Non-pigmented ciliary epithelial cell (primary cell): ENCODE measurements around the gene SBSN.
"Not testable (repeated sequence)": the region's sequence is repeated elsewhere in the genome, so short reads cannot be mapped to it uniquely, and the experiment has no call there.

Experiments used
- DNase-seq: peaks from one replicate; pipeline ENCODE4 v3.0.0-alpha.2; 2010; ENCODE audit warnings: low read depth

SBSN gene

DNA sequence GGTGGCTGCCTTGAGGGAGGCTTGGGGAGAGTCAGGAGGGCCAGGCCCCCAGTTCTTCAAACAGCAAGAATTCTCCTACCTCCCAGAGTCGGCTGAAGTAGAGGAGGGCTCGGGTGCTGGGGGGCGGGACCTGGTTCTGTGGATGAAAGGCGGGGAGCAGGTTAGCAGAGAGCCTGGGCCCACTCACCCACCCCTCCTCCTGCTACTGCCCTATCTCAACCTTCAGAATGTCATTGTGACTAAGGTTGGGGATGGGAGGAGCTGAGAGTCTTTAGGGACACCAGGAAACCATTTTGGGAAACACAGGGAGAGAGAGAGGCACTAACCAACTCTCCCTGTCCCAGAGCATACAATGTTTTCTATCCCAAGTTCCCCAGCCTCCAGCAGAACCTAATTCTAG is 25.4 kb downstream of the SBSN start:
- no peak for DNase-seq

GRCh38 chr19:35501684-35502083 is 26.4 kb downstream of the SBSN start:
- DNase-seq: no peak

DNA sequence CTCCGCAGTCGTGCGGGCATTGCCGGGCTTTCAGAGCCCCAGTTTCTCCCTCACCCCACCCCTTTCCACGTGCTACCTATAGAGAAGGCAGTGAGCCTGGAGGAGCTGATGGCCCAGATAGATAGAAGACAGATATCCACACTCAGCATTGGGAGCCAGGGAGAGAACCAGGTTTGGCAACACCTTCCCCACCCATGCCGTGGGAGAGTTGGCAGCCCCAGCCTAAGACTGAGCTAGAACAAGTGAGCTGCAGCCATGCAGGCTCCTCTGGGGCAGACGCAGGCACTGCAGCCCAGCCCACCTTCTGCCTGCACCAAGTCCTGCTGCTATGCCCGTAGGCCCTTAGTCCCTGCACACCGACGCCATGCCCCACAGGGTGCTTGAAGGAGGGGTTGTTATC is 27.5 kb downstream of the SBSN start:
- no peak for DNase-seq

GRCh38 chr19:35498984-35499527 is 29.1 kb downstream of the SBSN start:
- DNase-seq: no peak

DNA sequence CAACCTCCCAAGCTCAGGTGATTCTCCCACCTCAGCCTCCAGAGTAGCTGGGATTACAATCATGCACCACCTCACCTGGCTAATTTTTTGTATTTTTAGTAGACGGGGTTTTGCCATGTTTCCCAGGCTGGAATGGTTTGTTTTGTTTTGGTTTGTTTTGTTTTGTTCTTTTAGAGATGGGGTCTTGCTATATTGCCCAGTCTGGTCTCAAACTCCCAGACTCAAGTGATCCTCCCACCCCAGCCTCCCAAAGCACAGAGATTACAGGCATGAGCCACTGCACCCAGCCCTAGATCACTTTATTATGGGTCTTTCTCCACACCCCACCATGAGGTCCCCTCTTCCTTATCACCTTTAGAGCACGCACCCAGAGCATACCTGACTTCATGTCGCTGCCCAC is 29.9 kb downstream of the SBSN start:
- no peak for DNase-seq

- no peak for DNase-seq
These were observed 30.7 kb downstream of the SBSN start for GRCh38 chr19:35497406-35497805.

DNA sequence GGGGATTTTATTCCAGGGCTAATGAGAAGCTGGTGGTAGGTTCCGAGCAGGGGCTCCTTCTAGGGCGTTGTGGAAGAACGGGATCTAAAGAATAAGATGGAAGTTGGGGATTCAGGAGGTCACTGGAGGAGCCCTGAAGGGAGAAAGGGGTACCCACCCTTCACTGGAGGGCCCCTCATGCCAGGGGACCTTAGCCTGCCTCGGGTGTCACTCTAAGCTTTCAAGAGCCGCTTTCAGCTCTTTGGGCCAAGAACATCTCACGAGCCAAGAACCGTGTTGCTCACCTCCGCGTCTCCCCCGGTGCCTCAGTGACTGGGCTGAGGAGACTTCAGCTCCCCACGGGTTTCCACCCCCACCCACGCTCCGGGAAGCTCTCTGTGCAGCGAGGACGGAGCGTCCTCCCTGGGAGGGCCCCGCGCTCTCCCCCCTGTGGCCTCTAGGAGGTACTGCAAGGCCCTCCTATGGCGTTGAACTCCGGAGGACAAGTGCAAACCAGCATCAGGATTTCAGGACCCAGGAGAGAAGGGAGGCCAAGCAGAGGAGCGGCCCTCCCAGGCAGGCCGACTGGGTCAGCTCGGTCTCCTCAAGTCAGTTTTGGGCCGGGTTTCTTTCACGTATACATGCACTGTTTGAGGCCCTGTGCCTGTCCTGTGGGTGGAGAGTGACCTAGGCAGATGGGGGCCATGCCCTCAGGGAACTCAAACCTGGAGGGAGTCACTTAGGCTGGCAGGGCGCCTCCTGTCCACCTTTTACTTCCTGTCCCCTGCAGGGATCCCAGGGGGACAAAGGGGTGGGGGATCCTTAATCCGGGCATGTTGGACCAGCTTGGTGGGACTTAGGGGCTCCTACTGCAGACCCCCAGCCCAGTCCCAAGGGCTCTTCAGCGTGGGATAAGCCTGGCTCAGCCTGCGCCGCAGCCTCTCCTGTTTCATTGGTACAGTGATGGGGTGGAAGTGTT is 32.7 kb downstream of the SBSN start:
- no peak for DNase-seq

DNA sequence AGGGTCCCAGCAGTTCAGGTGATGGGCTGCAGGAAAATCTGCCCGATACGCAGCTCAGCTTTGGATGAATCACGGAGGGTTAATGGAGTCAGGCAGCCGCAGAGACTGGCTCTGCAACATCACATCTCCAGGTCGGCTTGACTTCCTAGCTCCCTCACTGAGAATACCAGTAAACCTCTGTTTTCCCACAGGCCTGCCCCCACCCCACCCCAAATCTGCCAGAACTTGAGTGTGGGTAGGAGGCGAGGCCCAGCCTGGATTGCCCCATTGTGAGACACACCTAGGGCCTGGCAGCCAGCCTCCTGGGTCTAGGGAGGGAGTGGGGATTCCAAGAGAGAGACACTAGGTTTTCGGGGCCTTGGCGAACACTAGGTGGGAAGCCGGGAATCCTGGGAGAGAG is 34.1 kb downstream of the SBSN start:
- no peak for DNase-seq

DNA sequence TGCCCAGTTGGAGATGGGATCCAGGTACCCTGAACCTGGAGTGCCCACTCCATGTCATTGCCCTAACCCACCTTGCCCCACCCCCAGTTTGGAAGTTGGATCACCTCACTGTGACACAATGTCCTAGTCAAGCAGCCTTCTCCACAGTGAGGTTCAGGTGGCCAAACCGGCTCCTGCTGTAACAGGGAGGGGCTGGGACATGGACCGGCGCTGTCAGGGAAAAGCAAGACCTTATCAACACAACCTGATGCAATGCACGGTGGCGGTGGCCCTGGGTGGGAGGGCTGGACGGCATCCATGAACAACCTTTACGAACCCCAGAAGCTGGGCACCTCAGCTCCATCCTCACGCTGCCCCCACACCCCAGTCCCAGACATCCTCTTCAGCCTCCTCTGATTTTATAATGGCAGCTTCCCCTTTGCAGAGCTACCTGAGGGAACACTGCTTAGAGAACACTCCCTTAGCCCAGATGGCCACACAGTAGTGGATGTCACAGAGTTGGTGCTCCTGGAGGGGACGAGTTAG is 36.2 kb downstream of the SBSN start:
- DNase-seq: no peak

DNA sequence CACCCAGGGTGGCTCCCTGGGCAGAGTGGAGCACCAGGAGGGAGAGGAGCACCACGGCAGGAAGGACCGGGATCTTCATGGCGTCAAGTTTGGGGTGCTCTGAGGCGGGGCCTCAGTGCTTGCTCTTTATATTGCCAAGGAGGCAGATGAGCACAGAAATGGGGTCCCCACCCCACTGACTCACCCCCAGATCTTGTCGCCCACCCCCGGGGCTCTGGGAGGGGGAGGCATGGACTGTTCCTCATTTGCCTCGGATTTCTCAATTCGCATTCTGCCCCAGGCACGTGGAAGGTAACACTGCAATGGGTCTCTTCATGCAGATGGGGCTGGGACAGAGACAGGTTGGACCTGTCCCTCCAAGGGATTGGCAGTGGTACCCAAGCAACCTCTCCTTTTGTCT is 37.7 kb downstream of the SBSN start, which contains the start of gene KRTDAP:
KRTDAP (minus strand) TSS at position 101 of the 400 bp plus-strand sequence; CDS start at position 79, 22 bp downstream.
- DNase-seq: no peak

GRCh38 chr19:35488677-35489076 is 39.4 kb downstream of the SBSN start:
- no peak for DNase-seq

DNA sequence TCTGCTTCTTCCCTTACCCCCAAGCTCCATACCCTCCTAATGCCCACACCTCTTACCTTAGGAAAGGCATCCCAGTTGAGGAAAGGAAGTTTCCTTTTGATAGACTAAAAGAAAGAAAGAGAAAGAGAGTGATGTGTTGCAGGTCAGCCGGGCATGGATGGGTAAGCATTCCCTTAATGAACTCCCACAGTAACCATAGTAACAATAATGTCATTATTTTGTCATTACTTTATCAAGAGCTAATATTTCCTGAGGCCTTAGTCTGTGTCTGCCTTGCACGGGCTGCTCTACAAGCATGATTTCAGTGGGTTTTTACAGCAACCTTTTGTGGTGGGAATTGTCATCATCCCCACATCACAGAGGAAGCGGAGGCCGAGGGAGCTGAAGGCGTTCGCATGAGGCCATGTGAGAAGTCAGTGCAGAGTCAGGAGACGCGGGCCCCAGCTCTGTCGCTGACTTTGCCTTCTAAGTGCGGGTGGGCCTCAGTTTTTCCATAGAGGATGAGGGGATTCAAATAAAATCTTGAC is 40.4 kb downstream of the SBSN start:
- DNase-seq: no peak

DNA sequence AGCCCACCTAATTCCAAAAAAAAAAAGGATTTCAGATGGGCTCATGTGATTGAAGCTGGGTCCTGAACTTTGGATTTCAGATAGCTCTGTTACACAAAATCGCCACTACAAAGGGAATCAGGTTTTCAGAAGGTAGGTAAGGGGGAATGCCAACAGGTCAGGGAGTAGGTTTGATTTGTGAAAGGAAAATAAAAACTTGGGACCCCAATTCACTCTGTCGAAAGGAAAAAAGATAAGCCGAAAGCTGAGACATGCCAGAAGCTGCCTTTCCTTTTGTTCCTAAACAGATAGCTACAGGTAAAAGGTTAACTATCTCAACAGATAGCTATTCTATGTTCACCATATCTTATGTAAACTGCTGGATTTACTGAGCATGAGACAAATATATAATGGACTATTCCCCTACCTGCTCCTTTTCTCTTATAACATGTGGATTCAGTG is 41.8 kb downstream of the SBSN start:
- DNase-seq: no peak

DNA sequence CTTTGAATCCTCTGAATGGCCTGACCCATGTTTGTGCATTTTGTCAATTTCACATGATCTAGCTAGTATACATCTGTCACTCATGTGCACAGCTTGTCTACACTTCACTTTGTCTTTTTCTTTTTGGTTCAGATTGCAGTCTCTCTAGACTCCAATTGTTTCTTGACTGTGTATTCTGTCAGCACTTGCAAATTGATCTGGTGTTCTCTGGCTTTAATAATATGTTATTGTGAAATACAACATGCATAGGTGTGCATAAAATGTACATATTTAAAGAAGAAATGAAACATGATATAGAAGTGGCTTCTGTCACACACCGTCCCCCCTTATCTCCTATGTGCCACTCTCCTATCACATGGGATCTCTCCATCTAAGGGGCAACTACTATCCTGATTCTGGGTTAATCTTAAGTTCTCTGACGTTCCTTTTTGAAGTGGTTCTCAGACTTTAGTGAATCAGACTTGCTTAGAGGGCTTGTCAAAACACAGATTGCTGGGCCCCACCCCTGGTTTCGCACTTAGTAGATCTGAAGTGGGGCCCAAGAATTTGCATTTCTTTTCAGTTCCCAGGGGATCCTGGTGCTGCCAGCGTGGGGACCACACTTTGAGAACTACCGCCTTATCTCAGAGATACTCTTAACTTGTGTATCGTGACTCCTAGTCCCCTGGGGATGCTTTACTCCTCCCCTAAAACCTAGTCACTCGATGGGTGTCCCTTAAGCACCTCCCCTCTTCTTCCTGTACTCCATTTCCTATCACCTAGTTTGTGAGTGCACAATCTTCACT is 43.7 kb downstream of the SBSN start:
- no peak for DNase-seq

DNA sequence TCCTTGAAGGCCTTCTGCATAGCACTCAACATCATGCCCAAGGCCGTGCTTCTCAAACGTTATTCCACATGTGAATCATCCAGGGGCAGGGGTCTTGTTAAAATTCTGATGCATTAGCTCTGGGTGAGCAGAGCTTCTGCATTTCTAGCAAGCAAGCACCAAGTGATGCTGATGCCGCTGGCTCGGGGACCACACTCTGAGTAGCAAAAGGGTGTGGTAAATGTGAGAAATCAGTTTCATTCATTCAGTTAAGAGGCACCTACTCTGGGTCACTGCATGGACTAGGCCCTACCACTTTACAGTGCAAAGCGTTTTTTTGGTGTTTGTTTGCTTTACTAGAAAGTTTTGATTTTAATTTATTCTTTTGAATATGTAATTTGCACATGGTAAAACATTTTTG is 45.0 kb downstream of the SBSN start:
- DNase-seq: no peak

DNA sequence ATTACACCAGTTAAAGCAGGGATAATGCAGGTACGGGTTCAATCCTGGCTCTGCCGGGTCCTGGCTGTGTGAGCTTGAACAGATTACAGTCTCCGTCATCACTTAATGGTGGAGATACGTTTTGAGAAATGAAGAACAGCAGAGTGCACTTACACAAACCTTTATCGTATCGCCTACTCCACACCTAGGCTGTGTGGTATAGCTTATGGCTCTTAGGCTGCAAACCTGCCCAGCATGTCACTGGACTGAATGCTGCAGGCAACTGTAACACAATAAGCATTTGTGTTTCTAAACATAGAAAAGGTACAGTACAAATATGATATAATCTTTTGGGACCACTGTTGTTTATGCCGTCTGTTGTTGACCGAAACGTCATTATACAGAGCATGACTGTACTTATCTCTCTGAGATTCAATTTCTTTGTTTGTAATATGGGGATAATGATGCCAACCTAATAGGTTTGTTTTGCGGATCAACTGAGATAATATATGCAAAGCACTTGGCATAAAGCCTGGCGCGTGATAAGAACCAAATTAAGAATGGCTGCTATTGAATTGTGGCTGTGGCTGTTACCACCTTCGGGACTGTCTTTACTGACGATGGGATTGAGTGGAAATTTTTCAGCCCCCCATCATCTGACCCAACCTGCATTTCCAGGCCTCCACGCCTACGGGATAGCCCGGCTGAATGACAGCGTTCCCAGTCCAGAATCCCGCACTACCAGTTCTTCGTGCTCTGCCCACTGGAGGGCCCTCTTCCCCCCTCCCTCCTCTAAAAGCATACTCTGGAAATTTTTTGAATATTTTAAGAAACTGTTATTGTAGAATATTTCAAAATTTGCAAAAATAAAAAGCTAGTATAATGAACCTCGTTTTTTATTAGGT is 49.1 kb downstream of the SBSN start:
- no peak for DNase-seq

- no peak for DNase-seq
These were observed 52.0 kb downstream of the SBSN start for GRCh38 chr19:35476149-35476548.

DNA sequence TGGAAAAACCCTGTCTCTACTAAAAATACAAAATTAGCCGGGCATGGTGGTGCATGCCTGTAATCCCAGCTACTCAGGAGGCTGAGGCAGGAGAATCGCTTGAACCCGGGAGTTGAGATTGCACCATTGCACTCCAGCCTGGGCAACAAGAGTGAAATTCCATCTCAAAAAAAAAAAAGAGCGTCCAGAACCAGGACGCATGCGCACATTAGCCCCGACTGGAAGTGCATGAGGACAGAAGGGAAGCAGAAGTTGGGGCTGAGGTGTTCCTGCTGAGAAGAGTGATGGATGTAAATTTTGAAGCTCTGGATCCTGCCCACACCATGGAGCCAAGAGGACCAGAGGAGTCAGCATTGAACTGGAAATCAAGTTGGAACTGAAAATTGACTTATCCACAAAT is 53.5 kb downstream of the SBSN start:
- DNase-seq: not testable (repeated sequence)

- DNase-seq: no peak
These were observed 54.0 kb downstream of the SBSN start for GRCh38 chr19:35474104-35474503.
